ENCODE results near the gene C20orf141.
"Not testable (repeated sequence)": the region's sequence is repeated elsewhere in the genome, so short reads cannot be mapped to it uniquely, and the experiment has no call there.

Gene C20orf141

GRCh38 chr20:2799688-2800520 is 14.9 kb upstream of the C20orf141 start:
- no peak for DNase-seq

DNA sequence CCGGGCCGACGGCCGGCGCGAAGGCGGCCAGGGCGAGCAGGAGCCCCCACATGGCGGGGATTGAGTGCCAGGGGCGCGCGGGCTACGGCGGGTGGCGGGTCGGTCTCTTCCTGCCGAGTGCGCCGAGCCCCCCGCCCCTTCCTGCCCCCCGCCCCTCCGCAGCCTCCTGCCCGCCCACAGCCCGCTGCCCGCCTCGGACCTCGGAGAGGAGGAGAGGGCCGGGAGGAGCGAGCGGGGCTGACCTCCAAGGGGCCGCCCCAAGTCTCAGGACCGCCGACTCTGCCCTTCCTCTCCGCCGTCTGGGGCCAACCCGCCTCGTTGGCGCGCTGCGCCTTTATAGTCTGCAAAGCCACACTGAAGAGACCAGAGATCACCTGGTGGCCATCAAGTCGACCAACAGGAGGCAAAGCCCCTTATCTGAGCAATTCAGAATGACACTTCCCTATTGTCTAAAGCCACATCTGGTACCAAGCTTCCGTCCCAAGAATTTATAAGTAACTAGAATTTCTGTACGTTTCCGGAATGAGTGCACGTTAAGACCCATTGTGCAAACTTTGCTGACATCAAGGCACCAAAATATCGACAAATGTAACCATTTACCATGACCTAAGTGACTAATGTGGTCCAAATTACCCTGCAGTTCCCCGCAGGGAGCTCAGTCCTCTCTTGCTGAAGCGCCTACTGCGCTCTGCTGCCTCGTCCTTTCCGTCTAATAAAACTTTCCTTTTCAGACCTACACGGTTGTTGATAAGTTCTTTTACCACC is 14.1 kb upstream of the C20orf141 start, which contains the start of gene CPXM1:
CPXM1 (minus strand) TSS at position 107 of the 765 bp plus-strand sequence; CDS start at position 52, 55 bp downstream.
- DNase-seq: no peak

DNA sequence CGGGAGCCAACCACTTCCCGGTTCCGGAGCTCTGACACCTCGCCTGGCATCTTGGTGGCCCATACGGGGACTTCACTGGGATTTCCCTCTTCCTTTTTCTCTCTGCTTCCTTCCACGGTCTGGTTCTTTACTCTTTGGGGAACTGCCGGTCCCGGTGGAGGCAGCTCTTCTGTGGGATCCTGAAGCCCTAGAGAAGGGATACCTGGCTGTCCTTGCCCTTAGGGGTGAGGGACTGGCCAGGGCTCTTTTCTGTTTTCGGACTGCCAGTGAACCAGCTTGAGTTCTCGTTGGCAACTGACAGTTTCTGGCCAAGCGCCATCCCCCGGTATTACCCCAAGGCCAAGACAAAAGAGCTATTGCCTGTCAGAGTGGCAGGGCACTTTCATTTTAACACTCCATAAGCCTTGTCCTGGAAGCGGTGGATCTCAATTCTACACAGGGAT is 13.5 kb upstream of the C20orf141 start:
- DNase-seq: no peak

DNA sequence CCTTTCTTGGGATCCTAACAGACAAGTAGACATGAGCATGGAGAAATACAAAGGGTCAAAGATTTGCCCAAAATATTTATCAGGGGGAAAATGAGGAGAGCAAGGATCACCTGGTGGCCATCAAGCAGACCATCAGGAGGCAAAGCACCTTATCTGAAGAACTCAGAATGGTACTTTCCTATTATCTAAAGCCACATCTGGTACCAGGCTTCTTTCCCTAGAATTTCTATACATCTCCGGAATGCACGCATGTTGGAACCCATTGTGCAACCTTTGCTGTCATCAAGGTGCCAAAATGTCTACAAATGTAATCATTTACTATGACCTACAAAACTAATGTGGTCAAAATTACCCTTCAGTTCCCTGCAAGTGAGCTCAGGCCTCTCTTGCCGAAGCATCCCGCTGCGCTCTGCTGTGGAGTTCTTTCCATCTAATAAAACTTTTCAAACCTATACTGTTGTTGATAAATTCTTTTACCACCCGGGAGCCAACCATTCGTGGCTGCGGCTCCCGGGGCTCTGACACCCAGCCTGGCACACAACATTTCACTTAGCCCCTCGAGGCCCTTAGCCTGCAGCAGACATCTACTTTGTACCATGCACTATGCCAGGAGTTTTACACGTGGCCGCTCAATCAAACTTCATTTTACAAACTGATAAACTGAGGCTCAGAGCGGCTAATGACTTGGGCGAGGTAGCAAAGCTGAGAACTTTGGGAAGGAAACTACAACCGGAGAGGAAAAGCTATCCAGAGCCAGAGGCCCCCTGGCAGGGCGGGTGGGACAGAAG is 10.6 kb upstream of the C20orf141 start:
- DNase-seq: no peak

DNA sequence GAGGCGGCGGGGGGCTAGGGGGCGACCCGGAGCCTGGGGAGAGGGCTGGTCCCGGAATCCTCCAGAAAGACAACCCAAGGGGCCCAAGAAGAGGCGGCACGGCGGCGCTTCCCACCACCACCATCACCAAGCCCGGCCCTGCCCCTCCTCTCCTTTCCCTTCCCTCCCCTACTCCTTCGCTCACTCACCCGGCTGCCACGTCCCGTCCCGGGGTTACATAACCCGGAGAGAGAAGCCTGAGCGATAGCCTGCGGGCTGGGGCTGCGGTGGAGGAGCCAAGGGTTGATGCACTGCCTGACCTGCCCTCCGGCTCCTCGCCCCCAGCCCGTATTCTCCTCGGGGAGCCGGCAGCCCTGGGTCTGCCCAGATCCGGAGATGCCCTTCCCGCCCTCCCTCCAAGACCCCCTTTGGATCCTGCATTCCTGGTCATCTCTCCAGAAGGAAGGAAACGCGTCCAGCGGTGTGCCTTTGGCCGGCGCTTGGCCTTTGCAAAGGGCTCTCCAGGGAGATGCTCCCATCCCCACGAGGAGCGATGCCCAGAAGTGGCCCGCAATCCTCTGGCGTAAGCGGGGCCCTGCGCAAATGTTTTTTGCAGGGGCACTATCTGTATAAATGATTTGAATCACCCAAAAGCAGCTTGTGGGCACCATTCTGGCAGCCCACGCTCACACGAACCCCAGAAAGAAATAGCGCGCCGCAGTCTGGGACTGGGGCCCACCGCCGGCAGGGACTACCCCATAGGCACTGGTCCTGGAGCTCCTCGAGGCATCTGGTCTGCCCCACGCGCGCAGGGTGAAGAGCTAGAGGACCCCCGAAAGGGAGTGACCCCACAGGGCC is 9.7 kb upstream of the C20orf141 start:
- no peak for DNase-seq

DNA sequence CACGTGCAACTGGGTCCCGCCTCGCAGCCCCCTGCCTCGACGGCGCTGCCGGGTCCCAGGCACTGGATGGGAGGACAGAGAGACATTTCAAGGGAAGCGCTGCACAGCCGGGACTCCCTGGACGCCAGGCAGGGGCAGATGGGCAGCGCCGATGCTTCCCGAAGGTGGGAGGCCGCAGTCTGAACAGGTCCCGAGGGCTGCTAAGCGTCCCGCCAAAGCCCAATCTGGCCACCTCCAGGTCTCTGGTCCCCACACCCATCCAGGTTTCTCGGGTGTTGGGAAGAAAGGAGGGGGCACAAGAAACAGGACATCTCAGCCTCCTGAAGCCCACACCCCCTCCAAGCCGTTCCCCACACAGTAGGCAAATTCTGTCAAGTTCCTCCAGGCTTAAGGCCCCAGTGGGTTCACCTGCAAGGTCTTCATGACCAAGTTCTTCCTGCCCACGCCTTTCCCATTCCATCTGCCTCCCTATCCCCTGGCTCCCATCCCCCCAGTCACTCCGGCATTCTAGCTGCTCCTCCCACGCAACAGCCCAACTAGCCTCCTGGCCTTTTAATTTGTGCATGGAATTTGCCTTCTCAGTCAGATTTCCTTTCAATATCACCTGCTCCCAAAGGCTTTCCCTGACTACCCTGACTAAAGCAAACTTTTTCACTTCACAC is 9.0 kb upstream of the C20orf141 start:
- DNase-seq: no peak

DNA sequence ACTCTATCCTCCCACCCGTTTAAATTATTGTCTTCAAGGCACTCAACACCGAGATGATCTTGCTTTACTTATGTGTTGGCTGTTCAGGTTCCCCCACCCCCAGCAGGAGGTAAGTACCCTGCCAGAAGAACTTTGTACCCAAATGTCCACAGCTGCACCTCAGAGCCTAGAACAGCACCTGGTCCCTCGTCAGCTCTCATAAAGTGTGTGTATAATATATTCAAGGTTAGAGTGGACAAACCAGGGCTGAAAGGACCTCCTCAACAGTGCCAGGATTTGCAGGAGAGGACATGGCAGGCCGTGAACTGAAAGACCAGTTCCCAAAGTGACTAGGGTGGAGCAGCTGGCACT is 8.5 kb upstream of the C20orf141 start:
- DNase-seq: no peak

DNA sequence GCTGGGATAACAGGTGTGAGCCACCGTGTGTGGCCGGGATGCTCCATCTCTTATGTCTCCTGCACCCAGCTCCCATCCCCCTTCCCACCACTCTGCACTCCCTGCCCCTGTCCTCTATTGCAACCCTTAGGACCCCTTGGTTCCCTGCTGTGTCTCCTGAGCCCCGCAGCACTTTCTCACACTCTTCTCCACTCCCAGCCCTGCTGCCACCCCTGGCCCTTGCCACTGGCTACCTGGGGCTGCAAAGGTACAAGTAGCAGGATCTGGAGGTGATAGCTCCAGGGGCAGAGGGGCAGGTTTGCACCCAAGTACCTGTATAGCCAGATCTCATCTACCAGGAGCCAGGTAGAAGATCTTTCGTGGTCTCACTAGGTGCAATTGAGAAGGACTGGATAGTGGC is 7.8 kb upstream of the C20orf141 start:
- no peak for DNase-seq

GRCh38 chr20:2807929-2808328 is 6.9 kb upstream of the C20orf141 start:
- DNase-seq: not testable (repeated sequence)

GRCh38 chr20:2809690-2810089 is 5.1 kb upstream of the C20orf141 start:
- no peak for DNase-seq

GRCh38 chr20:2812189-2812588 is 2.6 kb upstream of the C20orf141 start:
- no peak for DNase-seq

DNA sequence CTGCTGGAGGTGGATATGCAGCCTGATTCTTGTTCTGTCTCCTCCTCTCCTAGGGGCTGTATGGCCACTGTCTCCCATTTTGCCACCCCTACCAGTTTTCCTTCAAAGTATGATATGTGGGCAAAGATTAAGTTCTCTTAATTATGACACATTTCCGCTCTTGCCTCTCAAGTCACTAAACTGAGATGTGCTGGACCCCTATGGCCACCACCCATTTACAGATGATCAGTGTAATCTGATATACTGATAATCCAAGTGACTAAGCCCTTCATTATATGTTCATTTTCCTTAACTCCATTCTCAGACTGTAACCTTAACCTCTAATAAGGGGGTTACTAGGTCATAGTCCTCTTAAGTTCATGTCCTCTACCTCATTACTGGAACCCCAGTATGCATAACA is 711 bp upstream of the C20orf141 start:
- DNase-seq: no peak

DNA sequence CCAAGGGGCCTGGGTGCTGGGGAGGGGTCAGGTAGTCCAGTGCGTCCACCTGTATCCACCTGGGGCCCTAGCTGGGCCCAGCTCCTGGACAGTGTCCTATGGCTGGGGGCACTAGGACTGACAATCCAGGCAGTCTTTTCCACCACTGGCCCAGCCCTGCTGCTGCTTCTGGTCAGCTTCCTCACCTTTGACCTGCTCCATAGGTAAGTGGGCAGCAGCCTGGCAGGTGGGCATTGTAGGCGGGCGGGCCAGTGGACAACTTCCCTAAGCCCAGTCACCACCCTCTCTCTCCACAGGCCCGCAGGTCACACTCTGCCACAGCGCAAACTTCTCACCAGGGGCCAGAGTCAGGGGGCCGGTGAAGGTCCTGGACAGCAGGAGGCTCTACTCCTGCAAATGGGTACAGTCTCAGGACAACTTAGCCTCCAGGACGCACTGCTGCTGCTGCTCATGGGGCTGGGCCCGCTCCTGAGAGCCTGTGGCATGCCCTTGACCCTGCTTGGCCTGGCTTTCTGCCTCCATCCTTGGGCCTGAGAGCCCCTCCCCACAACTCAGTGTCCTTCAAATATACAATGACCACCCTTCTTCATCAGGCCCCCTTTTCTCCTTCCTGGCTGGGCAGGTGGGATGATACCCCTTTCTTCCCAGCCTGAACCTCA is 584 bp downstream of the C20orf141 start:
- DNase-seq: no peak

GRCh38 chr20:2816030-2816582 is 1.3 kb downstream of the C20orf141 start, which contains the start of gene TMEM239:
TMEM239 (plus strand) TSS chr20:2816364; CDS start chr20:2816555, 191 bp downstream.
- no peak for DNase-seq

GRCh38 chr20:2816583-2817340 is 2.0 kb downstream of the C20orf141 start:
- no peak for DNase-seq

- no peak for DNase-seq
Measured at GRCh38 chr20:2817341-2817726, 2.5 kb downstream of the C20orf141 start.

GRCh38 chr20:2817891-2818595 is 3.3 kb downstream of the C20orf141 start:
- no peak for DNase-seq

- DNase-seq: no peak
Measured at GRCh38 chr20:2820084-2820895, 5.5 kb downstream of the C20orf141 start.
